Adrenal gland (tissue), 5 donors: ENCODE measurements around the gene FBLN1.

Experiments used
- POLR2A ChIP-seq, 2 donors: fragments of 450-650 bp; IDR thresholded peaks; one replicate each; pipeline ENCODE4 v1.6.1; 2017; ENCODE audit warnings: antibody characterized with exemption in 2 of 2, mild to moderate bottlenecking in 2 of 2, moderate library complexity in 1 of 2
- TF ChIP-seq, protein P1 (sequence below), 6 experiments: fragments of 450-650 bp in 4 of 6; fragments of 200-600 bp in 2 of 6; sonication (generic) in 1 of 6; IDR thresholded peaks; 1 replicate in 5 of 6; 2 replicates in 1 of 6; pipeline versions ENCODE4 v1.5.1 to v1.8.0; 2016 to 2021; ENCODE audit warnings: antibody characterized with exemption in 6 of 6, mild to moderate bottlenecking in 2 of 6, moderate library complexity in 1 of 6
- donor health status: DM: no; HTN: no; CAD: no.

DNA sequence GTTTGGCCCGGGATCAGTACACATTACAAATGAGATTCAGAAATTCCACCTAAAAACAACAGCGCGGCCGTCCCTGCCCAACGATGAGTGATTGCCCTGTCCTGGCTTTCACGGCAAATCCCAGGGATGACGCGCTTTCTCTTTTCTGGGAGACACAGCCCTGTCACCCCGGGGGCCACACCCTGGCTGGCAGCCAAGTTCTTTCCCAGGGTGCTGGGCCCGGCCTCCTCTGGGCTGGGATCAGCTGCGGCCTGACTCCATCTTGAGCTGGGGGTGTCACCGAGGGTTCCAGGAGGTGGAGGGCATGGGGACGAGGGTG, 82.7 kb downstream of the FBLN1 start:
- TF ChIP-seq, protein P1, sequence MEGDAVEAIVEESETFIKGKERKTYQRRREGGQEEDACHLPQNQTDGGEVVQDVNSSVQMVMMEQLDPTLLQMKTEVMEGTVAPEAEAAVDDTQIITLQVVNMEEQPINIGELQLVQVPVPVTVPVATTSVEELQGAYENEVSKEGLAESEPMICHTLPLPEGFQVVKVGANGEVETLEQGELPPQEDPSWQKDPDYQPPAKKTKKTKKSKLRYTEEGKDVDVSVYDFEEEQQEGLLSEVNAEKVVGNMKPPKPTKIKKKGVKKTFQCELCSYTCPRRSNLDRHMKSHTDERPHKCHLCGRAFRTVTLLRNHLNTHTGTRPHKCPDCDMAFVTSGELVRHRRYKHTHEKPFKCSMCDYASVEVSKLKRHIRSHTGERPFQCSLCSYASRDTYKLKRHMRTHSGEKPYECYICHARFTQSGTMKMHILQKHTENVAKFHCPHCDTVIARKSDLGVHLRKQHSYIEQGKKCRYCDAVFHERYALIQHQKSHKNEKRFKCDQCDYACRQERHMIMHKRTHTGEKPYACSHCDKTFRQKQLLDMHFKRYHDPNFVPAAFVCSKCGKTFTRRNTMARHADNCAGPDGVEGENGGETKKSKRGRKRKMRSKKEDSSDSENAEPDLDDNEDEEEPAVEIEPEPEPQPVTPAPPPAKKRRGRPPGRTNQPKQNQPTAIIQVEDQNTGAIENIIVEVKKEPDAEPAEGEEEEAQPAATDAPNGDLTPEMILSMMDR (IDR thresholded peaks at IDR 0.05), result no peak
- TF ChIP-seq POLR2A (IDR thresholded peaks at IDR 0.05), result no peak
